Astrocyte (in vitro differentiated cells and primary cell): ENCODE data around the gene HIPK2.

Experiments
- CTCF ChIP-seq: IDR thresholded peaks from 2 replicates; pipeline ENCODE4 v1.5.1; 2011; ENCODE audit warnings: low read depth, mild to moderate bottlenecking, inconsistent platforms, low read length, moderate library complexity; ENCODE audit not compliant: insufficient read depth
- EZH2 ChIP-seq: IDR thresholded peaks from 2 replicates; pipeline ENCODE4 v1.6.1; 2012; ENCODE audit warnings: mild to moderate bottlenecking, low read length, inconsistent platforms; ENCODE audit not compliant: insufficient read depth

GRCh38 chr7:139544645-139545044, 233.2 kb downstream of the HIPK2 start:
- TF ChIP-seq CTCF (no peak), EZH2 (no peak)
